Glutamatergic neuron (in vitro differentiated cells): Measurements from ENCODE around the gene ZFP36L2. TPM values are rescaled to one million over a fixed set of nuclear protein-coding genes. Genes with fewer than 3 reads are reported as not detected.
A peak's percentile ranks its signal among the peaks of the same experiment; 100 is the strongest.

Experiments
- DNase-seq: peaks from one replicate; pipeline ENCODE4 v3.0.0; 2022
- H3K27ac Mint-ChIP-seq: one replicate; pipeline ENCODE4 v1.8.0; 2020; ENCODE audit warnings: mild to moderate bottlenecking, mixed read lengths, inconsistent platforms; ENCODE audit not compliant: unreplicated experiment
- H3K27me3 Mint-ChIP-seq: one replicate; pipeline ENCODE4 v1.8.0; 2020; ENCODE audit warnings: mild to moderate bottlenecking, moderate library complexity, mixed read lengths, inconsistent platforms; ENCODE audit not compliant: unreplicated experiment
- H3K36me3 Mint-ChIP-seq: one replicate; pipeline ENCODE4 v1.8.0; 2020; ENCODE audit warnings: mild to moderate bottlenecking, mixed read lengths, inconsistent platforms; ENCODE audit not compliant: unreplicated experiment
- H3K4me1 Mint-ChIP-seq: one replicate; pipeline ENCODE4 v1.8.0; 2020; ENCODE audit warnings: mild to moderate bottlenecking, low read depth, mixed read lengths, inconsistent platforms; ENCODE audit not compliant: unreplicated experiment
- H3K4me3 Mint-ChIP-seq: one replicate; pipeline ENCODE4 v1.8.0; 2020; ENCODE audit warnings: mild to moderate bottlenecking, mixed read lengths, inconsistent platforms; ENCODE audit not compliant: unreplicated experiment
- H3K9me3 Mint-ChIP-seq: one replicate; pipeline ENCODE4 v1.8.0; 2020; ENCODE audit warnings: mild to moderate bottlenecking, moderate library complexity, mixed read lengths, inconsistent platforms; ENCODE audit not compliant: unreplicated experiment
- CTCF ChIP-seq: fragments of 200-600 bp; sonication (generic); IDR thresholded peaks from one replicate; pipeline ENCODE4 v1.5.0; 2021; ENCODE audit not compliant: partially characterized antibody, unreplicated experiment
- total RNA-seq: library from RNA; stranded (reverse); fragmentation: NEBNext Ultra II Directional; extraction: Animal tissue kit (Norgen Biotek cat#: 25700); gene quantifications from one replicate; pipeline ENCODE4 v1.2.1, GENCODE V29; 2021; ENCODE audit not compliant: unreplicated experiment

ZFP36L2 gene
- total RNA-seq, 1 donor from 2014 or later: 0.88 TPM

- no peak for TF ChIP-seq CTCF
- Mint-ChIP-seq H3K4me1 (peaks cover 3% of the 10 kb centered on the region), H3K27me3 (peaks cover 7% of the 10 kb centered on the region), H3K4me3 (peak overlapping the region; percentile 46), H3K27ac (no peak overlapping the region), H3K9me3 (peaks cover 3% of the 10 kb centered on the region), H3K36me3 (no peaks in the 10 kb centered on the region)
- DNase-seq: no peak
Observed at GRCh38 chr2:43227830-43228281, 1.4 kb upstream of the ZFP36L2 start.

- Mint-ChIP-seq H3K27ac (no peak overlapping the region), H3K27me3 (peaks cover 5% of the 10 kb centered on the region), H3K36me3 (no peaks in the 10 kb centered on the region), H3K4me3 (peak overlapping the region; percentile 80), H3K9me3 (peaks cover 3% of the 10 kb centered on the region), H3K4me1 (no peaks in the 10 kb centered on the region)
- TF ChIP-seq CTCF: no peak
- peak; percentile 72 for DNase-seq
Observed at GRCh38 chr2:43226955-43227829, 786 bp upstream of the ZFP36L2 start.

GRCh38 chr2:43225788-43226557 is 433 bp downstream of the ZFP36L2 start:
- Mint-ChIP-seq H3K27ac (no peak overlapping the region), H3K4me3 (peak overlapping the region; percentile 46), H3K4me1 (peaks cover 11% of the 10 kb centered on the region), H3K27me3 (peaks cover 5% of the 10 kb centered on the region), H3K36me3 (no peaks in the 10 kb centered on the region), H3K9me3 (peaks cover 3% of the 10 kb centered on the region)
- peak; percentile 1 for TF ChIP-seq CTCF
- DNase-seq: peak; percentile 54

- no peaks in the 10 kb centered on the region for H3K36me3 Mint-ChIP-seq
- no peak overlapping the region for H3K4me3 Mint-ChIP-seq
- TF ChIP-seq CTCF: peak; percentile 13
- H3K9me3 Mint-ChIP-seq: peaks cover 3% of the 10 kb centered on the region
- H3K4me1 Mint-ChIP-seq: peaks cover 16% of the 10 kb centered on the region
- peak; percentile 36 for DNase-seq
- H3K27ac Mint-ChIP-seq: no peak overlapping the region
- peaks cover 5% of the 10 kb centered on the region for H3K27me3 Mint-ChIP-seq
Observed at GRCh38 chr2:43225093-43225787, 1.2 kb downstream of the ZFP36L2 start.
